GM18868 (cell line): ENCODE results near the gene CRACR2A.

ENCODE experiments used
- ATAC-seq: cut with Tn5 transposase; IDR thresholded peaks from one replicate; pipeline ENCODE4 v1.9.1; 2021; ENCODE audit warnings: mild to moderate bottlenecking, moderate library complexity; ENCODE audit not compliant: unreplicated experiment

Gene CRACR2A

DNA sequence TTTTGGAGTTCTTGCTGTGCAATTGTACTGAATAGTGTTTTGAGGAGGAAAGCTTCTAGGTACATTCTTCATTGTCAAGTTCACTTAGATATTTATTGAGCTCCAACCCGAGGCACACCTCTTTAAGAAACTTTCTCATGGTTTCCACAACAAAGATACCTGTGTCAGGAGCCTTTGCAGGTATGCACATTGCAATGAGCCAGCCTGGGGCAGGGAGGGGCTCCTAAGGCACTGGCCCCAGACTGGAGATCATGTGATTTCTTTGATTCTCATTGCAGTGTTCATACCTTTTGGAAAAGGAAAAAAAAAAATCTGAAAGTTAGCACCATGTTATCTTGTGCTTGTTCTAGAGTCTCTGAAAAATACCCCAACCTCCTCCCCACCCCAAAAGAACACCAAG is 181.6 kb downstream of the CRACR2A start:
- ATAC-seq: no peak

DNA sequence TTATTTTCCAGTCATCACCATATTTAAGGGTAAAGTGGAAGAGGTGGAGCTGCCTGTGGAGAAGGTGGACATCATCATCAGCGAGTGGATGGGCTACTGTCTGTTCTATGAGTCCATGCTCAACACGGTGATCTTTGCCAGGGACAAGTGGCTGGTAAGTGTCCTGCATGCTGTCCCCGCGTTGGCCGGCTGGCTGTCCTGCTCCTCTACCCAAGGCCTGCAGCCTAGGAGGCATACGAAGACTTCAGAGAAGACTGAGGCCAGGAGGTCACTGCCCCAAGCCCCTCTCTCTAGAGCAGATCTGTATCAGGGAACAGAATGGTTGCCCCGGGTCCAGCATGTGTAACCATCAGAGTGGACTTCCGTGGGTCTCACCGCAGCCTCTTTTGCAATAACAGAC is 184.2 kb downstream of the CRACR2A start:
- no peak for ATAC-seq

DNA sequence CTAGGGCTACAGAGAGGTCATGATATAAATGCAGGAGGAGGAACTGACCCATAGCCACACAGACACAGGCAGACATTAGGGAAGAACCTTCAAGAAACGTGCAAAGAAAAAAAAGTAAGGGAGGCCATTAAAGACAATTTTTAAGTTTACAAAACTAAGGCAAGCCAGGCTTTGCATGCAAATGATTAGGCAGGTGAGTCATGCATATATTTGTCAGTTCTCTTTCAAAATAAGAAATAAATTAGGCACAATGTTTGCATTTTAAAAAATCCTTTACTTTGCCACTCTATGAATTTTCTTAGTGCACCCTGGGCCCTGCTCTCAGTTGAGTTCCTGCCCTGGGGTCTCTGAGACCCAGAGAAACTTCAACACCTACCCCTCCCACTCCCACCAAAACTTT is 186.9 kb downstream of the CRACR2A start:
- ATAC-seq: no peak
